AG09309 (cell line): ENCODE results near the gene NKAIN2.

Source experiments
- DNase-seq: peaks from one replicate; pipeline ENCODE4 v3.0.0-alpha.2; 2010; ENCODE audit warnings: low read depth
- H3K4me3 ChIP-seq: 2 replicates; pipeline ENCODE4 v1.5.1; 2011; ENCODE audit warnings: mild to moderate bottlenecking, low read depth, low read length, moderate library complexity; ENCODE audit not compliant: control insufficient read depth
- CTCF ChIP-seq: IDR thresholded peaks from 2 replicates; pipeline ENCODE4 v1.5.1; 2011; ENCODE audit warnings: mild to moderate bottlenecking, low read depth, low read length, inconsistent platforms; ENCODE audit not compliant: insufficient read depth, control insufficient read depth; ENCODE audit errors: missing control alignments

Gene NKAIN2

GRCh38 chr6:124055963-124056362, 252.3 kb downstream of the NKAIN2 start:
- TF ChIP-seq CTCF = no peak
- DNase-seq = no peak
- no peak overlapping the region for H3K4me3 ChIP-seq

GRCh38 chr6:124056407-124057334, 253.0 kb downstream of the NKAIN2 start:
- H3K4me3 ChIP-seq = no peak overlapping the region
- DNase-seq = no peak
- TF ChIP-seq CTCF = no peak

GRCh38 chr6:124057461-124057860, 253.8 kb downstream of the NKAIN2 start:
- DNase-seq = no peak

GRCh38 chr6:124064317-124065113, 260.9 kb downstream of the NKAIN2 start:
- TF ChIP-seq CTCF = no peak
- H3K4me3 ChIP-seq = no peak overlapping the region
- DNase-seq = no peak

More at GRCh38 chr6:124057461-124057860, 253.8 kb downstream of the NKAIN2 start:
- H3K4me3 ChIP-seq = no peak overlapping the region
- TF ChIP-seq CTCF = no peak

GRCh38 chr6:124066269-124066668, 262.6 kb downstream of the NKAIN2 start:
- H3K4me3 ChIP-seq = no peak overlapping the region
- TF ChIP-seq CTCF = no peak
- no peak for DNase-seq

- no peak for TF ChIP-seq CTCF
- H3K4me3 ChIP-seq = no peak overlapping the region
- DNase-seq = no peak
Measured at GRCh38 chr6:124066946-124067552, 263.4 kb downstream of the NKAIN2 start.
